Left kidney (tissue), 2 donors: ENCODE data around the gene DPF3. TPM values are rescaled to one million over a fixed set of nuclear protein-coding genes. Genes with fewer than 3 reads are reported as not detected.

Experiments used
- DNase-seq: peaks from one replicate; pipeline ENCODE4 v3.0.0-alpha.2; 2013
- polyA plus RNA-seq: library from polyadenylated mRNA; unstranded; fragments of 120-200 nt; gene quantifications from one replicate; pipeline ENCODE4 v1.2.1, GENCODE V29; 2013; ENCODE audit not compliant: insufficient read length

Gene DPF3
- polyA plus RNA-seq, 1 donor: 5.3 TPM

DNA sequence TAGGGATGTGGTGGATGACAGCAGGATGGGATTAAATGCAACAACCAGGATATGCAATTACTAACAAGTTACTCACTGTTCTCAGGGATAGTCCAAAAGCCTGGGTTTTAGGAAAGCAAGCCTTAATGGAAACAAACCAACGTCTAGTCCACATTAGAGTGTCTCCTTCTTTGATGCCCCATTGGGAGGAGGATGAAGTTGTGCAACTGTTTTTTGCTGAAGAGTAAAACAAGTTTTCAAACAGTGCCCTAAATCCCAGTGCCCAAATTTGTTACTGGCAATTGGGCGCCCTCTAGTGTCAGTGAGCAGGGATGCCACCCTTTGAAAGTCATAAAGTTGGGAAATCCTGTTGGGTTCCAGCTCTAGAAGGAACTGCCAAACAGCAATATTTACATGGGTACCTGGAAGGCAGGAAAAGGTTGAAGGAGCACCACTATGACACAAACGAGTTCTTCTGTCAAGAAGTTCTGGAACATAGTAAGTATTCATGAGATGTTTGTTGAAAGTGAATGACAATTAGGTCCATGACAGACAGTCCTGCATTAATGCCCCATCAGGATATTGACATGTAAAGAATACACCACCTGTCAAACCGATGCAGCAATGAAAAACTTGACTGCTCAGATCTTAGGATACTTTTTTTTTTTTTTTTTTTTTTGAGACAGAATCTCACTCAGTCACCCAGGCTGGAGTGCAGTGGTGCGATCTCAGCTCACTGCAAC is 11.1 kb upstream of the DPF3 start:
- no peak for DNase-seq

DNA sequence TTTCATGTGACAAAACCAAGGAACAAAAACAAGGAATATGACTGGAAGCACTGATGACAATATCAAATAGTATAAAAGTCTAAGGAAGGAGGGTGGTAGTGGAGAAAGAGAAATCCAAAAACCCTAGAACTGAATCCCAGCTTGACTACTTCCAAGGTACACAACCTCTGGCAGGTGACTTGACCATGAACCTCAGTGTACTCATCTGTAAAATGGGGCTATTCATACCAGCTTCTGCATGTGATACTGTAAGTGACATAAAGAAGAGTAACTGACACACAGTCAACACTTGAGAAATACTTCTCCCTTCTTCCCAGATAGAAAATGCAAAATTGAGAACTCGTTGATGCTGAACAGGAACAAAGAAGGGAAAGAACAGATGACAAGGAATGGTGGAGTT is 10.3 kb upstream of the DPF3 start:
- DNase-seq: no peak

DNA sequence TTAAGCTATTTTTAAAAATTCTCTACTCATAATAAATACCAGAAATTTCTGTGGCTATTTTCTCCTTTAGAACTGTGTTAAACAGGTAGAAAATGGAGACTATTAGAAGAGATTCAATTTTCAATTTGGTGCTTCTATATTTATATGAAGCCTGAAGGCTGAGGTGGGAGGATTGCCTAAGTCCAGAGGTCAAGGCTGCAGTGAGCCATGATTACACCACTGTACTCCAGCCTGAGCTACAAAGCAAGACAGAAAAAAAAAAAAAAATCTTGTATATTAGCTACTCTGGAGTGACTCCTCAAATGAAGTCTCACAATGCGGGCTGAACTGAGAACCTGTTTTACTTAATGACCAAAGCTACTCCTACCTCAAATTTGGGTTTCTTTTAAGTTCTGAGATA is 9.8 kb upstream of the DPF3 start:
- DNase-seq: no peak

DNA sequence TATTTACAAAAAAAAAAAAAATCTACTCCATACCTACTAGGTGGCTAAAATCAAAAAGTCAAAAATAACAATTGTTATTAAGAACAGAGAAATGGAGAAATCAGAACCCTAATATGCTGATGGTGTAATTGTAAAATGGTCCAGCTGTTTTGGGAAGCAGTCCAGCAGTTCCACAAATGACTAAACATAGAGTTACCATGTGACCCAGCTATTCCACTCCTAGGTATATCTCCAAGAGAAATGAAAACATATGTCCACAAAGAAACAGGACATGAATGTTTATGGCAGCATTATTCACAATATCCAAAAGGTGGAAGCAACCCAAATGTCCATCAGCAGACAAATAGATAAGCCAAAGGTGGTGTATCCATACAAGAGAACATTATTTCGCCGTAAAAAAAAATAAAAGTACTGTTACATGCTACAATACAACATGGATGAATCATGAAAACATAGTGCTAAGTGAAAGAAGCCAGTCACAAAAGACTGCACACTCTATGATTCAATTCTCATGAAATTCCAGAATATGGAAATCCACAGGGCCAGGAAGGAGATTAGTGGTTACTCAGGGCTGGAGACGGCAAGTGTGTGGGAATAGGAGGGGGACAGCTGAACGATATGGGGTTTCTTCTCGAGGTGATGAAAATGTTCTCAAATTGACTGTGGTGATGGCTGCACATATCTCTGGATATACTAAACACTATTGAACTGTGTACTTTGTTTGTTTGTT is 9.1 kb upstream of the DPF3 start:
- no peak for DNase-seq

DNA sequence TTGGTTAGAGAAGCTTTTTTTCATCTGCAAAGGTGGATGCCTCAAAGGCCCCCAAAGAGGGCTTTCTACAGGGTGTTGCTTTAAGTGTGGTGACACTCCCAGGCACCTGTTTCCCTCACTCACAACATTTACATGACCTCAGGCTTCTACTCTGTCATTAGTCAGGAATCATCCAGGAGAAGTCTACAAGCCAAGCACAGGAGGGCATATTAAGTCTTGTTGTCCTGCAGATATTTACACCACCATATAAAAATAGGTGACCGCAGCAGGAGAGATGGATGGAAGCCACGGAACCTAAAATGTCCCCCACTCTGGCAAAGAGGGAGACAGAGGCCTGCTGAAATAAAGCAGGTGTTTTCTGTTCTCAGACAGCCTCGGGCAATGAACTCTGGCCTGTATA is 7.5 kb upstream of the DPF3 start:
- no peak for DNase-seq

DNA sequence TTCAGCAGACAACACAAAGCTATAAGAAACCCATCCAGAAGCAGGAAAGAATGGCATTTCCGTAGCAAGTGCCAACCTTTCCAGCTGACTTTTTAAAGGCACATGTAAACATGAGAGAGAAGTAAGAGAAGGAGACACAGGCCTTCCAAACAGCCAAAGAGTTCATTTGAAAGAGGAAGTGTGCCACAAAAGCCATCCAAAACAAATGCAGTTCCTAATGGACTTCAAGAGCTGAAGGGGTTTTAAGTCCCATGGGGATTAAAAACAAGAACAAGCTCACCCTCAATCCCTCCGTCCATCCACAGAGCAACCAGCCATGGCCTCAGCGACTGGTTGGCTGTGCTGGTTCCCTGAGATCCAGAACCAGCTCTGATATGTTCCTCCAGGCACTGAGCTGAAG is 4.5 kb upstream of the DPF3 start:
- DNase-seq: no peak

DNA sequence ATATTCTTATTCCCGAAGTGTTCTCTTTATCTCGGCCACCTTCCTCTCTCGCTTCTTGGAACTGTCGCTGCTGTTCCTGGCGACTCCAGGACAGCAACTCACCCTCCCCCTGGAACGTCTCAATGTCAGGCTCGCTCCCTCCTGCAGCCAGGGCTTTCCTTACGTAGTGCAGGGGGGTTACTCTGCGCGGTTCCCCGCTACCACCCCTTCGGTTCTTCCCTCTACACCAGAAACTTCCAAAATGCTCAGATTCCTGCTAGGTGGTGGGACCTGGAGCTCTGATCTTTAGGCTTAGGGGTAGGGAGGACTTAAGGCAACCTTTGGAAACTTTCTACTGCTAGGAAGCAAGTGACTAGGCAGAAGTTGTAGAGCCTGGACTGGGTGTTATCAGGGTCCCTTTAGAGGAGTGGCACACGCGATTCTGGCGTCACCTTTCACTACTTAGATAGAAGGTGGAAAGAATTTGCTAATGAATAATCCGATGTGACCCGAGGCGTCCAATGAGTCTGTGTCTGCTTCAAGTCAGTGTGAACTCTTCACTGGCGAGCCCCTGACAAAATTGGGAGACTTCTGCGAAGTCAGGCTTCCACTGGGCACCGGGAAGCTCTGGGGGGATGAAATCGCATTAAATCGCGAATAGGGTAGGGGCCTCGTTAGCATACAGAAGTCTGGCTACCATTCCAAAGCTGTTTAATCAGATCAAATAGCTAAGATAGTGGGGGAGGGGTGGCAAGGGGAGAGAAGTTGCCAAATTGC is 900 bp upstream of the DPF3 start:
- DNase-seq: no peak

DNA sequence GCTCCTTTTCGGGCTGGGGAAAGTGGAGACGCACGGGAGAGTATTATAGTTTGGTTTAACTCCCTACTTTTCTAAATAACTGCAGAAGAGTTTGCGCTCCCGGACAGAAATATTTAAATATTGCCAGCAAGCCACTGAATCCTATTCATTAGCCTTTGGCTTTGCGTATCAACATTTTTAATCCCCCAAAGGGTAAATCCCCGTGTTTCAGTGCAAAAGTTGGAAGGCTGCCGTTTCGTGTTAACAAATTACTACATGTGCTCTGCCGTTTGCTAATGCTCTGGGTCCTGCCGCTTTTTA is 372 bp upstream of the DPF3 start:
- DNase-seq: no peak

DNA sequence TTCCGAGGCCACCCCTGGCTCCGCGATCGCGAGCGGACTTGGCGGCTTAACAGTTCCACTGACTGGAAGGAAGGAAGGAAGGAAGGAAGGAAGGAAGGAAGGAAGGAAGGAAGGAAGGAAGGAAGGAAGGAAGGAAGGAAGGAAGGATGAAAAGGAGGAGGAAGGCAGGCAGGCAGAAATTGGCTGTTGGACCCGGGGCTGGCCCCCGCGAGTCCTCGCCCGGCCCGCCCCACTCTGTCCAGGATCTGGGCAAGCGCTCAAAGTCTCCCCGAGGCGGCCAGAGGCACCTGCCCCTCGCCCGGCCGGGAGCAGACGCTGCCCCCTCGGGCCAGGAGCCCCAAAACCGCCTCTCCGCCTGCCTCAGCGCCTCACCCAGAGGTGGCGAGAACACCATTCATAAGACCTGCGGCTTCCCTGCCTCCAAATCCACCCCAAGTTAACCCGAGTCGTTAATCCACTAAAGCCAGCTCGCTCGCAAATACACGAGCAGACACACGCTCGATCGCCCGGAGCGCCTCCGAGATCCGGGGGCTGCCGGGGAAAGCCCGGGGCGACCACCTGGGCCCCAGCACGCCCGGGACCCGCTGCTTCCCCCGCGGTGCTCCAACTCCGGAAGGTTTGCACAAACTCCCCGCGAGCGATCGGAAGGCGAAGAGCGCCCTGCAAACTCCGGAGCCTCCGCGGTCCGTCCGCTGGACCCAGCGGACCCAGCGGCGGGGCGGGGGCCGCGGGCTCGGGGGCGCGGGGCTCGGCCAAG is 844 bp downstream of the DPF3 start:
- DNase-seq: no peak

DNA sequence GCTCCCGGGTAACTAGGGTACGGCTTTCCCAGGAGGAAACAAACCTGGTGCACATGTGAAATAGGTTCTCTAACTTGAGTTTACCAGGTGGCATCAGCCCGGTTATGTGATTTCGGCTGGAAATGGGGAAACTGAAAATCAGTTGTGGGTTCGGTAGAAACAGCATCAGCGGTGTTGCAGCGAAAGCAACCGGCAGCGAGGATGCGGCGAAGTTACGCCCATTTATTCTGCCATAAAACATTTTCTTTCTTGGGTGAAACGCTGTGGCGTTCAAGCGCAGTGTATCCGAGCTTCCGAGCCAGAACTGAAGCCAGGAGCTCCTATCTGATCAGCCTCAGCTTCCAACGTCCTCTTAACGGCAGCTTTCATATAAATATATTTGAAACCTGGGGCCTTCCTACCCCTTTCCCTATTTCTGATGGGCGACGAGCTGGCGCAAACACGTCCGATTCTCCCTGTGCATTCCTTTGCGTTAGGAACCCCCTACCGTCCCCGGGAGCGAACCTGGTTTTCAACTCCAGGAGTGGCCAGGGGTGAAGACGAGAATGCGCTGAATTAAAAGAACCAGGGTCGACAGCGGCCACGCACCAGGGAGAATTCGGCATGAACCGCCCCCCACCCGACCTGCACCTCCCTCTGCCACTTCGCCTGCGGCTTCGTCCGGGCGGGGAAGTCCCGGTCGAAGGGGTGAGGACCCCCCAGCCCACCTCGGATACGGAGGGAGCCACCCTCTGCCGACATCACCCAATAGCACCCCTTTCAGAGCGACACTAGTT is 1.6 kb downstream of the DPF3 start:
- no peak for DNase-seq

DNA sequence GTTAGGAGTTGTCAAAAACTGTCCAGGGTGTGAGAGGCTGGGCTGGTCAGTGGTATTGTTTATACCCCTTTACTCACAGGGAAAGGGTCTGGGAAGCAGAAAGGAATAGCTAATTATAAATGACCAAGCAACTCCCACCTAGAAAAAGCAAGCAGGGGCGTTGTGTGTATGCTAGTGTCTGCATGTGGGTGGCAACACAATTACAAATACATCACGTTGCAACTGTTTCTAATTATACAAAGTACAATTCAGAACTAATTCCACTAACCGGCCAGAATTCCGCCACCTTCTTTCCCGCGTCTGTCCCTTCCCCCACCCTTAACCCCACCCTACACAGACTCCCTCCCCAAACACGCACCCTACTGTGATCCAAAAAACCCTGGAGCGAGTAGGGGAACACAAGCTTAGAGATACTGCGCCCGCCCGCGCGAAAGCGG is 2.2 kb downstream of the DPF3 start:
- no peak for DNase-seq

DNA sequence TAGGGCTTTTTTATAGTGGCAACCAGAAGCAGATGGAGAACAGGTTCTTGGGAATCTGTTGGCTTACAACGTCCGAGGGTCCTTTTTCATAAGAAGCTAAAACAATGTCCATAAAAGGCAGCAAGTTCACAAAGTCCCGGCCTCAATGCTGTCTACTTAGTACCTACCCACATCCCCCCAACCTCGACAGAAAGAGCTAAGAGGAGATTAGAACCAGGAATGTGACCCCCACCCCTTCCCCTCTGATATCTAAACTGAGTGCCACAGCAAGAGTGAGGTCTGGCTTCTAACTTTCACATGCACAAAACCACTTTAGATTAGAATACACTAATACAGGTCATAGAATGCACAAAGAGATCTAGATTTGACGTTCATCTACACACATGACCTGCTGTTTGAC is 4.5 kb downstream of the DPF3 start:
- no peak for DNase-seq

DNA sequence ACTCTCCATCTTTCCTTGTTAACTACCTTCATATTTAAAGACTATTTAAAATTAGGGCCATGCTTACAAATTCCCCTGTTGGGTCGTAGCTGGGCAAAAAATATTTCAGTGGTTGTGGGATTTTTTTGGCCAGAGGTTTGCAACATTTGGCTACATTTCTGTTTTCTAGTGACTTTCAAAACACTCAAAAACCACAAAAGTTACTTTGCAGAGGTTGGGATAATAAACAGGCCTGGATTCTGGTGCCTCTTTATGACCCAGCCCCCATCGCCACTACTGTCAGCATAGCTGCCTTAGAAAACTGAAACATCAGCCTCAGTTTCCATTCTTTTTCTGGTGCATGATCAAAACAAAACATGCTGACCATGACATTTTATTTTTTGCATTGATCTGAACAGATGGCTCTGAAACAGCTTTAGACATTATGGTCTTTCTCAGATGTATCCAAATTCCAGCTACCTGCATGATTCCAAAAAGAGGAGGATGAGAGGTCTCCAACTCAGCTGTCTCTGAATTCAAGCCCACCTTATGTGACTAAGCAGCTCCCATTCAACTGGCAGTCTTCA is 5.2 kb downstream of the DPF3 start:
- DNase-seq: no peak

DNA sequence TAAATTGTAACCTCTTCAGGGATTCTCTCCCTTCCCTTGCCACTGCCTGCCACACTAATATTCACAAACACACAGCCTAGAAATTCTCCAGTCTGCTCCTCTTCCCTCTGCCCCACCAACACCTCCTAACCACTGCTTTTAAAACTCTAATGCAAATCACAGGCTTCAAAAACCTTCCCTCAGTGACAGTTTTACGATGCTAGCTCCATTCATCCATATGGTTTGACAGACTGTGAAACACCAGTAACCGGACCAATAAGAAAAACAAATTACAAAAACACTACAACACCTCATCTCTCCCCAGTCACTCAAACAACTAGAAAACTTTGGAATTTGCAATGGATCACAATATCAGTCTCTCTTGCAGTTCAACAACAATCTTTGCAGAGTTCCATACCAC is 5.7 kb downstream of the DPF3 start:
- DNase-seq: peak; percentile 68

DNA sequence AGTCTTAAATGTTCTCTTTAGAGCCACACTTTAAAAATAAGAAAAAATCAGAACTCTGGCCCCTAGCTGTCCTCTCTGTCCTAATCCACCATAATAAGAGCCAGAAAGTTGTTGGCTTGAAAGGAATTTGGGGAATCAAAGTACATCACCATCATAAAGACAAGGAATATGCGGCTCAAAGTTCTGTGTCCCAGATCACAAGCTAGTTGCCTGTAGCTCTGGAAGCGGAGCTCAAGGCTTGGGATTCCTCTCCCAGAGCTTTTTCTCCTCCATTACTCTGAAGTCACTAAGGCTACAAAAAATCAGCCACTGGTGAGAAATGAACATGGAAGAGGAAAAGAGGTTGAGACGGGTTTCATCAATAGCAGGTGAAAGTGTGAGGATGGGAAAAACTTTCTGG is 6.4 kb downstream of the DPF3 start:
- DNase-seq: no peak

DNA sequence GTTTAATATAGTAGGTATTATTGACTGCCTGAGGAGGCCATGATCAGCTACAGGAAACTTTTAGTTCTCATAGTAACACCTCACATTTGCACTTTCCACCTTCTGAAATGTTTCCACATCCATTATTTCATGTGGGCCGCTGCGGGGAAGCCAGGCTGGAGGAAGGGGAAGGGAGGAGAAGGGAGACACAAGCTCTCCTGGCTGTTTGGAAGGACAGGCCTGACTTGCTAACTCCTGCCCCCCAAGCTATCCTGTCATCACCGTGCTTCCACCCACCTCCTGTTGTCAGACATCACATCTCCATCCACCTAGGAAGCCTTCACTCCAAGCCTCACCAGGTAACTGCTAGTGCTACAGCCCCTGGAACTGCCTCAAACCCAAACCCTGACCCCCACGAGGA is 9.5 kb downstream of the DPF3 start:
- no peak for DNase-seq

DNA sequence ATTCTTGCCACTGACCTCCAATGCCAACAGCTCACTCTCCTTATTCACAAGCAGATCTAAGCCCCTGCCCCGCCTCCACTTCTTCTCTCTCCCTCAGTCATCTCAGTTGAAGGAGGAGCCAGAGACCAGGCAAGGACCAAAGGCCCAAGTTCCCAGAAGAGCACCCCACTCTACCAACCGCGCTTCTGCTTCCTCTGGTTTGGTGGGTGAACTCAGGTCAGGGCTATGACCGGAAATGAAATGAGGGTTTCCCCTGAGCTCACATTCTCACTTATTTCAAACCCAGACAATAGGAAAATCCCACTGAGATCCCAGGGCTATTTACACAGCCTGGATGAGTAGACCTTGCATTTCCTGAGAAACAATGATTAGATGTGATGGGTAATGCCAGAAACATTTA is 9.9 kb downstream of the DPF3 start:
- DNase-seq: no peak

DNA sequence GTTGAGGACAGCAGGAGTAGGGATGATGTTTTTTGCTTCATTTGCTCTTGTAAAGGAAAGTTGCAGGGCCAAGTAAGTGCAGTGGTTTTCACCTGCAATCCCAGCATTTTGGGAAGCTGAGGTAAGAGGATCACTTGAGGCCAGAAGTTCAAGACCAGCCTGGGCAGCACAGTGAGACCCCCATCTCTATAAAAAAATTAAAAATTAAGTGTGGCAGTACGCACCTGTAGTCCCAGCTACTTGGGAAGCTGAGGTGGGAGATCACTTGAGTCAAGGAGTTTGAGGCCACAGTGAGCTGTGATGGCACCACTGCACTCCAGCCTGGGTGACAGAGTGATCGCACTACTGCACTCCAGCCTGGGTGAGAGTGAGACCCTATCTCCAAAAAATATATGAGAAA is 10.8 kb downstream of the DPF3 start:
- DNase-seq: no peak

DNA sequence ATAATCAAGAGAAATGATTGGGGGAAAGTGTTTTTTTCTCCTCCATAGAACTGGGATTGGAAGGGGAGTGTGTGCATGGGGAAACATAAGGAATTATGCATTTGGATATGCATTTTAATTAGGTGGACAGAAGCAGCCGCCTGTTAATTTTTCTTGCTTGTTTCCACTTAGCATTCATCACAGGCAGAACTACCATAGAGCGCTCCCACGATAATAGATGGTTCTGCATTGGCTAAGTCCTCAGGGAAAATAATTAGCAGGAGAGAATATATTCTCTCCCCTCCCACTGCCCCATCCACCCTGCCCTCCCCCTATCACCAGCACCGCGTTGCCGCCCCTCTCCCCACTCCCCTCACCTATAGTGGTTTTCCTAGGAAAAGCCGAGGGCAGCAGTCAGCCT is 11.4 kb downstream of the DPF3 start:
- no peak for DNase-seq

DNA sequence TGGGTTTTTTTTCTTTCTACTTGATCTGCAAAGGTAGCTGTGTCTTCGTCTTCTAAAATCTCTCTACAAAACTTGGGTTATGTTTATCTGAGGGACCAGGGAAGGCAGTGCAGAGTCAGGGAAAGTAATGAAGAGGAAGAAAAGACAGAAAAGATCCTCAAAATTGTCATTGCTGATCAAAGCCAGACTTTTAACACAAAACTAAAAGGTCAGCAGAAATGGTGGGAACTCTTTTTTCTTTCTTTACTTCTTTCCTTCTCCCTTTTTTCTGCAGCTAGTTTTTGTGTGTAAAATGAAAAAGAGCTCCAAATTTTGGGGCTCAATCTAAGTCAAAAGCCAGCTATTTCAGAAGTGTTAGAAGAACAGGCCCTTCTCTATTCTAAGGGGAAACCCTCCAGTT is 11.9 kb downstream of the DPF3 start:
- DNase-seq: no peak

DNA sequence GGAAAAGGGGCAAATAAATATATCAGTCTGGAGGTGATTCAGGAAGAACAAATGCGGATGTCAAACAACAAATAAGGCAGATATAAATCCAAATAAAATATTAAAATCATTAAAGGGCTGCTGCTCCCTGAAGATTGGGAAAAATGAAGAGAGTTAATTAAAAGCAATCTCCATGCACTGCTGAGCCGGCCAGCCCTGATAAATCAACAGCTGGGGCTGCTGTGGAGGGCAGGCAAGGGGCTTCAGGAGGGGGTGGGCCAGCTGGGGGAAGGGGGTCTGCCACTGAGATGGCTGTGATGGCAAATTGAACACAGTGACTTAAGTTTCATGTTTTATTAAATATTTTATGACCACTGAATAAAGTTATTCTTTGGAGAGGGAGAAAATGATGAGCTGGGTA is 12.4 kb downstream of the DPF3 start:
- no peak for DNase-seq

DNA sequence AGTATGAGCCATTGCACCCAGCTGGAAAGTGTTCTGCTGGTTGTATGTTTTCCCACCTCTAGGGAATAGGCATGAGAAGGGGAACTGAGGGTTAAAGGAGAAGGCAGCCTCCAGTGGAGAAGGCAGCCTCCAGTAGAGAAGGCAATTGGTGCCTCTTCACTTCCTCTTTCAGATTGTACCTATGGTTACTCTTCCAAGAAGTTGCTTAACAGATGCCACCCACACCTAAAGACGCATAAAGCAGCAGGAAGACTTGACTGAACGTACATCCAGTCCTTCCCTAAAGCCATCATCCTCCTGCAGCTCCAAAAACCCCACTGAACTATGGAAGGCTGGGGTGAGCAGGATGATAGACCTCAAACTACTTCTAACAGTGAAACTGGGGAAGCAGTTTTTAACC is 13.1 kb downstream of the DPF3 start:
- DNase-seq: no peak
